ENCODE results near the gene COL27A1. TPM values are rescaled to one million over a fixed set of nuclear protein-coding genes. Genes with fewer than 3 reads are reported as not detected.

Gene COL27A1
- total RNA-seq, 1 experiment from 2014 or later, result 3.1 TPM

GRCh38 chr9:114282926-114283325 lies 127.6 kb downstream of the COL27A1 start:
- in situ Hi-C loops (cut with HindIII; ENCODE audit: low pct_unique_long_range_greater_than_20kb, low sequenced_read_pairs), result no loop called here
- DNase-seq (ENCODE audit: low read depth), result peak; percentile 69

DNA sequence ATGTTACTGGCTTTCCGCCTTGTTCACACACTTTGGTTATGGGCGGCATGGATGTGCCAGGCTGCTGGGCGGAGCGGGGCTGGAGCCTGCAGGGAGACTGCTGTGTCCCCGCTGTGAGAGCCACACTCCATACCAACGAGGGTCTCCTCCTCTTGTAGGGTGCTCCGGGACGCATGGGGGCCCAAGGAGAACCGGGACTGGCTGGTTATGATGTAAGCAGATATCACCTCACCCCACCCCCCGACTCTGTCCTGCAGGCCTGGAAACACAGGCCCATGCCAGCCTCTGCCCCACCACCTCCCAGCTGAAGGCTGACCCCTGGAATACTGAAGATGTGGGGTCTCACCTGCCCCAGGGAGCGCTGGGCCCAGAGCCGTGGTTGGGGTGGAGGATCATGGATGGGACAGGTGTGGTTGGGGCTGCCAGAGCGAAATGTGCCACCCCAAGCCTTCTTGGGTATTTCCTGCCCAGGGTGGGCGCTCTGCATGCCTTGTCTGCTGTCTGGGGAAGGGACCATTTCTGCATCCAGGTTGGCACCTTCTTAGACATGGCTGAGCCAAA lies 128.3 kb downstream of the COL27A1 start:
- in situ Hi-C loops (cut with HindIII; ENCODE audit: low pct_unique_long_range_greater_than_20kb, low sequenced_read_pairs), result no loop called here

DNA sequence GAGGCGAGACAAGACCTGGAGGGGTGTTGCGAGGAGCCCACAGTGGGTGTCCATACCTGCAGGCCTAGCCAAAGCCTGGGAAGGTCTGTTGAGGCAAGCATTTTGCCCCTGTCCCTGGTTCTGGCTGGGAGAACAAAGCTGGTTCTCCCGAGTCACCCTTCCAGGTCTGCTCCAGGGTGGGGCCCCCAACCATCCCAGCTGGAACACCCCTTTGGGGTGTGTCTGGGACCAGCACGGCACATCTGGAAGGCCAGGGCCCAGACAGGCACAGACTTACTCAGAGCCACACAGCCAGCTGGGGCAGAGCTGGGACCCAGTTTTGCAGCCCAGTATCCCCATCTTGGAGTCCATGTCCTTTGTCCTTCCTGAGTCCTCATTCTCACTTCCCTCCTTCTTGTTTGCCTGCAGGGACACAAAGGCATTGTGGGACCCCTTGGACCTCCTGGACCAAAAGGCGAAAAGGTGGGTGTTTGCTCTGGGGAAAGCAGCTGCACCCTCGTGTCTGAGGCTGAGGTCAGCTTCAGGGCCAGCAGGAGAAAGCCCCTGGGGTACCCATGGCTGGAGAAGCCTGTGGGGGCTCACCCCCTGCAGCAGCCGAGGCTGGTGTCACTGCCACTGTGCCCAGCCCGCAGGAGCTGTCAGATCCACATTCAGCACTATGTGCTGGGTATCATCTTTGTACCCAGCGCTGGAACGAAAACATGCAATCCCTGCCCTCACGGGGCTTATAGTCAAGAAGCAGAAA lies 129.2 kb downstream of the COL27A1 start:
- in situ Hi-C loops (cut with HindIII; ENCODE audit: low pct_unique_long_range_greater_than_20kb, low sequenced_read_pairs), result no loop called here

More for the DNA sequence above, 128.3 kb downstream of the COL27A1 start:
- no peak for DNase-seq (ENCODE audit: low read depth)

GRCh38 chr9:114285166-114285867 lies 130.0 kb downstream of the COL27A1 start:
- in situ Hi-C loops (cut with HindIII; ENCODE audit: low pct_unique_long_range_greater_than_20kb, low sequenced_read_pairs), result no loop called here
- DNase-seq (ENCODE audit: low read depth), result peak; percentile 90

More for the DNA sequence above, 129.2 kb downstream of the COL27A1 start:
- no peak for DNase-seq (ENCODE audit: low read depth)

GRCh38 chr9:114286146-114286679 lies 130.9 kb downstream of the COL27A1 start:
- in situ Hi-C loops (cut with HindIII; ENCODE audit: low pct_unique_long_range_greater_than_20kb, low sequenced_read_pairs), result no loop called here
- DNase-seq (ENCODE audit: low read depth), result no peak

DNA sequence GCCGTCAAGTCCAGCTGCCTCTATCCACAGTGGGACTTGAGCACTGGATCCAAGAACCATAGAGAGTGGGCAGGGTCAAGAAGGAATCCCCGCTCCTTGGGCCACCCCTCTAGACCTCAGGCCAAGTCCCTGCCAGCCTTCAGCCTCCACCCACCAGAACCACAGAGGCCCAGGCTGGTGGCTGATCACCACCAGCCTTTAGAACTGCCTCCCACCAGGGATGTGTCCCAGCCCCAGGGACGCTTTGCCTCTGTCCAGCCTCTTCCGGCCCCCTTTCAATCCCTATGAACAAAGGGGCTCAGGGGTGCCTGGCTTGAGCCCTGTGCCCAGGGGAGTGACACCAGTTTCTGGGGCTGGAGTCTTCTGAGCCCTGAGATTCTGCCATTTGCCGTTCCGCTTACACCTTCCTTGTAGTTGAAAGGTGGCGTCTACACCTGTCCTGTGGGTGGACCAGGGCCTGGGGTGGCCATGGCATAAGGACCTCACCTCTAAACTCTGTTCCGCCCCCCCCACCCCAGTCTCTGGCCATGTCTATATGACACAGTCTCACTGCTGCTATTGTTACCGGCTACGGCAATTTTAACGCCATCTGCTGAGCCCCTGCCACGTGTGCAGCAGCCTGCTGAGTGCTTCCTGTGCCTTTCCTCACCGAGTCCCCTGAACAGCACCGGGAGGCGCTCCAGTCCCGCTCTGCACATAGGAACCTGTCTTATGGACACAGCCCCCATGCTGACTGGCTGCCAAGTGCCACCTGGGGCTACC lies 131.8 kb downstream of the COL27A1 start:
- no peak for DNase-seq (ENCODE audit: low read depth)
- in situ Hi-C loops (cut with HindIII; ENCODE audit: low pct_unique_long_range_greater_than_20kb, low sequenced_read_pairs), result no loop called here

DNA sequence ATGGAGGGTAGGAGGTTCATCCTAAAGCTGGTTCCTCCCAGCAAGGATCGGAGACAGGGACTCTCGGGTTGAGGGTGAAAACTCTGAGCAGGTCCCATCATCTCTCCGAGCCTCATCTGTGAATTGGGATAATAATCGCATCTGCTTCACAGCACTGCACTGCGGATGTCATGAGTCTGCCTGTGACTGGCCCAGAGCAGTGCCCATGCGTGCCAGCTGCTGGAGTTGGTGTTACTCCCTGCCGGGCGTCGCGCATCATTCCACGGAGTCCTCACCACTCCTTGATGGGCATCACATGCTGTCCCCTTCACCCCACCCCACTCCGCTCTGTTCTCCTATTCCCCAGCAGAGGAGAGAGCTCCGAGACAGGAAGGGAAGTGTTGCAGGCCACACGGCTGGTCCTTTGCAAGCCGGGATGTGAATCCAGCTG lies 132.4 kb downstream of the COL27A1 start:
- in situ Hi-C loops (cut with HindIII; ENCODE audit: low pct_unique_long_range_greater_than_20kb, low sequenced_read_pairs), result no loop called here
- DNase-seq (ENCODE audit: low read depth), result no peak

DNA sequence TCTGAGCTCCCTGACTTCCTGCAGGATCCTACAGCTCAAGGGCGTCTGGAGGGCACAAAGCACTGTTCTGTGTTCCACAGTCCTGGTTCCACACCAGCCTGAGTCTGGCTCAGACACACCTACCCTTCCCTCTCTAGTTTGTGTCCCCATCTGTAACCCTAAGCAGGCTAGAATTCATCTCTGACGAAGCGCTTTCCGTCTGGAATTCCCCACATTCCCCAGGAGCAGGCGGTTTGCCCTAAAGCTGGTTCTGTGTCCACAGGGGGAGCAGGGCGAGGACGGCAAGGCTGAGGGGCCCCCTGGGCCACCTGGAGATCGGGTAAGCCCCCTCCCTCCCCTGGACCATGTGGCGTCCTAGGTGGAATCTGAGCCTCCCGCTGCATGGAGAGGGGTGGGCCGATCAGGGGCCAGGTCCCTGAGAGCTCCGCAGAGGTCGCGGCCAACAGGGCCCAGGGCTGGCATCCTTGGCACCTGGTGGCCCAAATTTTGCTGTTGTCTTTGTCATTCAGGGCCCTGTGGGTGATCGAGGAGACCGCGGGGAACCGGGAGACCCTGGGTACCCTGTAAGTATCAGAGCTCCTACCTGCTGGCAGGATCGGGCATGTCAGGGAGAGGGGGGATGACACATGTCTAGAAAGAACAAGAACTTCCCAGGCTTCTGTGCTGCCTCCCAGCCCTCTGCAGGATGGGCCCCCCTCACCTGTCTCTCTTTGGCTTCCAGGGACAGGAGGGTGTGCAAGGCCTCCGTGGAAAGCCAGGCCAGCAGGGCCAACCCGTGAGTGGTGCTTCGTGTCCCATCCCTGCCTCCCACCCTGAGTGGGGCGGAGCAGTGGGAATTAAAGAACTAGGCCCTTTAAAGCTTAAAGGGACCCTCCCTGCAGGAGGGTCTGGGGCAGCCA lies 133.1 kb downstream of the COL27A1 start:
- in situ Hi-C loops (cut with HindIII; ENCODE audit: low pct_unique_long_range_greater_than_20kb, low sequenced_read_pairs), result no loop called here

DNA sequence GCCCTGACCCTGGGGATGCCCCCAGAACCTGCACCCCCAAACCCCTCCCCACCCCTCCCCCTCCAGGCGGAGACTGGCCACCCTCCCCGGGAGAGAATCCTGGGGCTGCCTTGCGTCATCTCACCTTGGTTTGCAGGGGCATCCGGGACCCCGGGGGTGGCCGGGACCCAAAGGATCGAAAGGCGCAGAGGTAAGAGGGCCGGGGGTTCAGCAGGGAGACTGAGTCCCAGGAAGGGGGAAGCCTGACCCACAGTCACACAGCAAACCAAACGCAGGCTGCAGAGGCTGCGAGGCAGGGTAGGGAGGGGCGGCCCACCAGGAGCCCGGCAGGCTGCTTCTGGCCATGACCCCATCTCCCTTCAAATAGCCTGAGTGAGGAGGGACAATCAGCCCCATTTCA lies 133.8 kb downstream of the COL27A1 start:
- DNase-seq (ENCODE audit: low read depth), result no peak
- in situ Hi-C loops (cut with HindIII; ENCODE audit: low pct_unique_long_range_greater_than_20kb, low sequenced_read_pairs), result no loop called here

More for the DNA sequence above, 133.1 kb downstream of the COL27A1 start:
- DNase-seq (ENCODE audit: low read depth), result peak; percentile 86

GRCh38 chr9:114289571-114290481 lies 134.5 kb downstream of the COL27A1 start:
- DNase-seq (ENCODE audit: low read depth), result no peak
- in situ Hi-C loops (cut with HindIII; ENCODE audit: low pct_unique_long_range_greater_than_20kb, low sequenced_read_pairs), result no loop called here

GRCh38 chr9:114290561-114290986 lies 135.2 kb downstream of the COL27A1 start:
- DNase-seq (ENCODE audit: low read depth), result no peak
- in situ Hi-C loops (cut with HindIII; ENCODE audit: low pct_unique_long_range_greater_than_20kb, low sequenced_read_pairs), result no loop called here

- peak; percentile 68 for DNase-seq (ENCODE audit: low read depth)
- in situ Hi-C loops (cut with HindIII; ENCODE audit: low pct_unique_long_range_greater_than_20kb, low sequenced_read_pairs), result no loop called here
These were observed 135.7 kb downstream of the COL27A1 start for GRCh38 chr9:114291064-114291474.

GRCh38 chr9:114291886-114292590 lies 136.7 kb downstream of the COL27A1 start:
- in situ Hi-C loops (cut with HindIII; ENCODE audit: low pct_unique_long_range_greater_than_20kb, low sequenced_read_pairs), result no loop called here
- DNase-seq (ENCODE audit: low read depth), result no peak

GRCh38 chr9:114294664-114295063 lies 139.3 kb downstream of the COL27A1 start:
- no peak for DNase-seq (ENCODE audit: low read depth)
- in situ Hi-C loops (cut with HindIII; ENCODE audit: low pct_unique_long_range_greater_than_20kb, low sequenced_read_pairs), result no loop called here

DNA sequence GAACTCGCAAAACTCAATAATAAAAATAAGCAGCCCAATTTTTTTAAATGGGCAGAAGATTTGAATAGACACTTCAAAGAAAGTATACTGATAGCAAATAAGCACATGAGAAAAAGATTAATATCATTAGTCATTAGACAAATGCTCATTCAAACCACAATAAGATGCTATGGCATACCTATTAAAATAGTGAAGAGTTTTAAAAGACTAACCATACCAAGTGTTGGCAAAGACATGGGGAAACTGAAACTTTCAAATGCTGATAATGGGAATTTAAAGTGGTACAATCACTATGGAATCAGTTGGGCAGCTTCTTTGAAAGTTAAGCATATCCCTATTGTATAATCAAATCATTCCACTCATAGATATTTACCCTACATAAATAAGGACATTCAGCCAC lies 141.0 kb downstream of the COL27A1 start:
- no peak for DNase-seq (ENCODE audit: low read depth)
- in situ Hi-C loops (cut with HindIII; ENCODE audit: low pct_unique_long_range_greater_than_20kb, low sequenced_read_pairs), result no loop called here

Data from Caki2 (cell line).